HEK293 (cell line): Measurements from ENCODE around the gene ZNF292.

Source experiments
- CTCF ChIA-PET: fragments of 350-600 bp; formaldehyde crosslinking; extraction: SDS; loops from one replicate; lab custom pipeline; 2021; ENCODE audit warnings: antibody characterized with exemption; lab: Yijun Ruan, JAX
- POLR2A ChIA-PET: fragments of 300-600 bp; formaldehyde crosslinking; extraction: SDS; loops from one replicate; lab custom pipeline; 2020; ENCODE audit warnings: antibody characterized with exemption, inconsistent platforms; lab: Yijun Ruan, JAX
- H3K27ac ChIP-seq: fragments of 200-500 bp; sonication (Bioruptor generic); 2 replicates; pipeline ENCODE4 v1.5.1; 2014; ENCODE audit warnings: low read depth, low read length, control low read depth, inconsistent platforms; ENCODE audit errors: extremely low read depth
- H3K36me3 ChIP-seq, 2 experiments: fragments of 200-500 bp in 1 of 2; sonication (Bioruptor generic) in 1 of 2; 1 replicate in 1 of 2; 2 replicates in 1 of 2; pipeline ENCODE4 v1.5.1; 2014 to 2017; ENCODE audit warnings: inconsistent platforms in 2 of 2, low read length in 2 of 2; ENCODE audit not compliant: control insufficient read depth in 2 of 2, insufficient read depth in 1 of 2
- H3K4me1 ChIP-seq: fragments of 200-500 bp; sonication (Bioruptor generic); 2 replicates; pipeline ENCODE4 v1.5.1; 2014; ENCODE audit warnings: mild to moderate bottlenecking, low read length, inconsistent platforms; ENCODE audit not compliant: control insufficient read depth, insufficient read depth
- H3K4me3 ChIP-seq: 2 replicates; pipeline ENCODE4 v1.5.1; 2011; ENCODE audit warnings: low read depth, mild to moderate bottlenecking, control low read depth, low read length, moderate library complexity
- H3K9me3 ChIP-seq: fragments of 200-500 bp; sonication (Bioruptor generic); 2 replicates; pipeline ENCODE4 v1.5.1; 2014; ENCODE audit warnings: low read depth, low read length, inconsistent platforms; ENCODE audit not compliant: control insufficient read depth, insufficient read depth
- GFI1B ChIP-seq: fragments of 450-650 bp; formaldehyde crosslinking; IDR thresholded peaks from 2 replicates; pipeline ENCODE4 v1.5.1; 2016; ENCODE audit warnings: missing biosample characterization, missing genetic modification characterization
- OVOL3 ChIP-seq: fragments of 450-650 bp; formaldehyde crosslinking; IDR thresholded peaks from 2 replicates; pipeline ENCODE4 v1.5.1; 2016; ENCODE audit warnings: missing biosample characterization, missing genetic modification characterization
- SCRT1 ChIP-seq: fragments of 450-650 bp; formaldehyde crosslinking; IDR thresholded peaks from 2 replicates; pipeline ENCODE4 v1.5.1; 2016; ENCODE audit warnings: missing biosample characterization, missing genetic modification characterization, borderline replicate concordance
- WT1 ChIP-seq: fragments of 450-650 bp; formaldehyde crosslinking; IDR thresholded peaks from 2 replicates; pipeline ENCODE4 v1.5.1; 2016; ENCODE audit warnings: missing biosample characterization, missing genetic modification characterization
- ZFP41 ChIP-seq: fragments of 450-650 bp; formaldehyde crosslinking; IDR thresholded peaks from 2 replicates; pipeline ENCODE4 v1.5.1; 2016; ENCODE audit warnings: missing biosample characterization, missing genetic modification characterization, borderline replicate concordance
- ZNF155 ChIP-seq: fragments of 450-650 bp; formaldehyde crosslinking; IDR thresholded peaks from 2 replicates; pipeline ENCODE4 v1.5.1; 2016; ENCODE audit warnings: missing biosample characterization, missing genetic modification characterization
- ZNF211 ChIP-seq: fragments of 450-650 bp; formaldehyde crosslinking; IDR thresholded peaks from 2 replicates; pipeline ENCODE4 v1.5.1; 2016; ENCODE audit warnings: low read depth, missing biosample characterization, missing genetic modification characterization
- ZNF341 ChIP-seq: fragments of 450-650 bp; formaldehyde crosslinking; IDR thresholded peaks from 2 replicates; pipeline ENCODE4; 2016; ENCODE audit warnings: low read depth, missing biosample characterization, missing genetic modification characterization
- ZNF350 ChIP-seq: fragments of 450-650 bp; formaldehyde crosslinking; IDR thresholded peaks from 2 replicates; pipeline ENCODE4 v1.5.0; 2017; ENCODE audit warnings: missing biosample characterization, mild to moderate bottlenecking, missing genetic modification characterization
- ZNF623 ChIP-seq: fragments of 450-650 bp; formaldehyde crosslinking; IDR thresholded peaks from 2 replicates; pipeline ENCODE4 v1.5.1; 2016; ENCODE audit warnings: missing biosample characterization, missing genetic modification characterization
- ZNF629 ChIP-seq: fragments of 450-650 bp; formaldehyde crosslinking; IDR thresholded peaks from 2 replicates; pipeline ENCODE4 v1.5.1; 2017; ENCODE audit warnings: missing biosample characterization, missing genetic modification characterization
- ZNF664 ChIP-seq: fragments of 450-650 bp; formaldehyde crosslinking; IDR thresholded peaks from 2 replicates; pipeline ENCODE4 v1.5.1; 2016; ENCODE audit warnings: missing biosample characterization, missing genetic modification characterization
- TF ChIP-seq, protein P1 (sequence below): fragments of 450-650 bp; formaldehyde crosslinking; IDR thresholded peaks from 2 replicates; pipeline ENCODE4 v1.5.1; 2016; ENCODE audit warnings: missing biosample characterization, missing genetic modification characterization, borderline replicate concordance
- TF ChIP-seq, protein P2 (sequence below): fragments of 450-650 bp; formaldehyde crosslinking; optimal IDR thresholded peaks from 2 replicates; pipeline ENCODE3; 2016; ENCODE audit warnings: missing biosample characterization, mild to moderate bottlenecking, missing genetic modification characterization
- TF ChIP-seq, protein P3 (sequence below): fragments of 450-650 bp; formaldehyde crosslinking; IDR thresholded peaks from 2 replicates; pipeline ENCODE4 v1.5.1; 2016; ENCODE audit warnings: missing biosample characterization, missing genetic modification characterization, borderline replicate concordance
- TF ChIP-seq, protein P4 (sequence below): fragments of 450-650 bp; formaldehyde crosslinking; IDR thresholded peaks from 2 replicates; pipeline ENCODE4 v1.5.1; 2016; ENCODE audit warnings: missing biosample characterization, missing genetic modification characterization
- TF ChIP-seq, protein P5 (sequence below): fragments of 450-650 bp; formaldehyde crosslinking; IDR thresholded peaks from 2 replicates; pipeline ENCODE4 v1.5.1; 2016; ENCODE audit warnings: missing biosample characterization, missing genetic modification characterization
- TF ChIP-seq, protein P6 (sequence below): fragments of 450-650 bp; formaldehyde crosslinking; IDR thresholded peaks from 2 replicates; pipeline ENCODE4 v1.5.1; 2016; ENCODE audit warnings: missing biosample characterization, missing genetic modification characterization

ZNF292 gene

DNA sequence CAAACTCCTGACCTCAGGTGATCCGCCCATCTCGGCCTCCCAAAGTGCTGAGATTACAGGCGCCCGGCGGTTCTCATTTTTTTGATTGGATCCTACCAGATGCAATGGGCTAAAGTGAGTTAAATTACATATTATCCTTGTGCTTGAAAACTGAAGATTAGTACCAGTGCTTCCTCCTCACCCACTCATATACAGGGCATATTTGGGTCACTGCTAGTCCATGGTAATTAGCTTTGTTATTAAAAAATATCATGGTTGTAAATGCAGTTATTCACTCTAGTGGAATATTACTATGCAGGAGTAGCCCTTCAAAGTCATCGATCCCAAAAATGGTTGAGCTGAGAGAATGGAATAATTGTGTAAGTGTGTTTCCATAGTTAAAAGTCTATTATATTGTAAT lies 26.5 kb downstream of the ZNF292 start (continued):
- TF ChIP-seq, protein P1, sequence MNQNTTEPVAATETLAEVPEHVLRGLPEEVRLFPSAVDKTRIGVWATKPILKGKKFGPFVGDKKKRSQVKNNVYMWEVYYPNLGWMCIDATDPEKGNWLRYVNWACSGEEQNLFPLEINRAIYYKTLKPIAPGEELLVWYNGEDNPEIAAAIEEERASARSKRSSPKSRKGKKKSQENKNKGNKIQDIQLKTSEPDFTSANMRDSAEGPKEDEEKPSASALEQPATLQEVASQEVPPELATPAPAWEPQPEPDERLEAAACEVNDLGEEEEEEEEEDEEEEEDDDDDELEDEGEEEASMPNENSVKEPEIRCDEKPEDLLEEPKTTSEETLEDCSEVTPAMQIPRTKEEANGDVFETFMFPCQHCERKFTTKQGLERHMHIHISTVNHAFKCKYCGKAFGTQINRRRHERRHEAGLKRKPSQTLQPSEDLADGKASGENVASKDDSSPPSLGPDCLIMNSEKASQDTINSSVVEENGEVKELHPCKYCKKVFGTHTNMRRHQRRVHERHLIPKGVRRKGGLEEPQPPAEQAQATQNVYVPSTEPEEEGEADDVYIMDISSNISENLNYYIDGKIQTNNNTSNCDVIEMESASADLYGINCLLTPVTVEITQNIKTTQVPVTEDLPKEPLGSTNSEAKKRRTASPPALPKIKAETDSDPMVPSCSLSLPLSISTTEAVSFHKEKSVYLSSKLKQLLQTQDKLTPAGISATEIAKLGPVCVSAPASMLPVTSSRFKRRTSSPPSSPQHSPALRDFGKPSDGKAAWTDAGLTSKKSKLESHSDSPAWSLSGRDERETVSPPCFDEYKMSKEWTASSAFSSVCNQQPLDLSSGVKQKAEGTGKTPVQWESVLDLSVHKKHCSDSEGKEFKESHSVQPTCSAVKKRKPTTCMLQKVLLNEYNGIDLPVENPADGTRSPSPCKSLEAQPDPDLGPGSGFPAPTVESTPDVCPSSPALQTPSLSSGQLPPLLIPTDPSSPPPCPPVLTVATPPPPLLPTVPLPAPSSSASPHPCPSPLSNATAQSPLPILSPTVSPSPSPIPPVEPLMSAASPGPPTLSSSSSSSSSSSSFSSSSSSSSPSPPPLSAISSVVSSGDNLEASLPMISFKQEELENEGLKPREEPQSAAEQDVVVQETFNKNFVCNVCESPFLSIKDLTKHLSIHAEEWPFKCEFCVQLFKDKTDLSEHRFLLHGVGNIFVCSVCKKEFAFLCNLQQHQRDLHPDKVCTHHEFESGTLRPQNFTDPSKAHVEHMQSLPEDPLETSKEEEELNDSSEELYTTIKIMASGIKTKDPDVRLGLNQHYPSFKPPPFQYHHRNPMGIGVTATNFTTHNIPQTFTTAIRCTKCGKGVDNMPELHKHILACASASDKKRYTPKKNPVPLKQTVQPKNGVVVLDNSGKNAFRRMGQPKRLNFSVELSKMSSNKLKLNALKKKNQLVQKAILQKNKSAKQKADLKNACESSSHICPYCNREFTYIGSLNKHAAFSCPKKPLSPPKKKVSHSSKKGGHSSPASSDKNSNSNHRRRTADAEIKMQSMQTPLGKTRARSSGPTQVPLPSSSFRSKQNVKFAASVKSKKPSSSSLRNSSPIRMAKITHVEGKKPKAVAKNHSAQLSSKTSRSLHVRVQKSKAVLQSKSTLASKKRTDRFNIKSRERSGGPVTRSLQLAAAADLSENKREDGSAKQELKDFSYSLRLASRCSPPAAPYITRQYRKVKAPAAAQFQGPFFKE (tag by site-specific recombination) = no peak
- TF ChIP-seq, protein P2, sequence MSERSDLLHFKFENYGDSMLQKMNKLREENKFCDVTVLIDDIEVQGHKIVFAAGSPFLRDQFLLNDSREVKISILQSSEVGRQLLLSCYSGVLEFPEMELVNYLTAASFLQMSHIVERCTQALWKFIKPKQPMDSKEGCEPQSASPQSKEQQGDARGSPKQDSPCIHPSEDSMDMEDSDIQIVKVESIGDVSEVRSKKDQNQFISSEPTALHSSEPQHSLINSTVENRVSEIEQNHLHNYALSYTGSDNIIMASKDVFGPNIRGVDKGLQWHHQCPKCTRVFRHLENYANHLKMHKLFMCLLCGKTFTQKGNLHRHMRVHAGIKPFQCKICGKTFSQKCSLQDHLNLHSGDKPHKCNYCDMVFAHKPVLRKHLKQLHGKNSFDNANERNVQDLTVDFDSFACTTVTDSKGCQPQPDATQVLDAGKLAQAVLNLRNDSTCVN (tag by site-specific recombination) = no peak
- no peak for TF ChIP-seq OVOL3 (tag by site-specific recombination)
- TF ChIP-seq WT1 (tag by site-specific recombination) = no peak
- TF ChIP-seq, protein P3, sequence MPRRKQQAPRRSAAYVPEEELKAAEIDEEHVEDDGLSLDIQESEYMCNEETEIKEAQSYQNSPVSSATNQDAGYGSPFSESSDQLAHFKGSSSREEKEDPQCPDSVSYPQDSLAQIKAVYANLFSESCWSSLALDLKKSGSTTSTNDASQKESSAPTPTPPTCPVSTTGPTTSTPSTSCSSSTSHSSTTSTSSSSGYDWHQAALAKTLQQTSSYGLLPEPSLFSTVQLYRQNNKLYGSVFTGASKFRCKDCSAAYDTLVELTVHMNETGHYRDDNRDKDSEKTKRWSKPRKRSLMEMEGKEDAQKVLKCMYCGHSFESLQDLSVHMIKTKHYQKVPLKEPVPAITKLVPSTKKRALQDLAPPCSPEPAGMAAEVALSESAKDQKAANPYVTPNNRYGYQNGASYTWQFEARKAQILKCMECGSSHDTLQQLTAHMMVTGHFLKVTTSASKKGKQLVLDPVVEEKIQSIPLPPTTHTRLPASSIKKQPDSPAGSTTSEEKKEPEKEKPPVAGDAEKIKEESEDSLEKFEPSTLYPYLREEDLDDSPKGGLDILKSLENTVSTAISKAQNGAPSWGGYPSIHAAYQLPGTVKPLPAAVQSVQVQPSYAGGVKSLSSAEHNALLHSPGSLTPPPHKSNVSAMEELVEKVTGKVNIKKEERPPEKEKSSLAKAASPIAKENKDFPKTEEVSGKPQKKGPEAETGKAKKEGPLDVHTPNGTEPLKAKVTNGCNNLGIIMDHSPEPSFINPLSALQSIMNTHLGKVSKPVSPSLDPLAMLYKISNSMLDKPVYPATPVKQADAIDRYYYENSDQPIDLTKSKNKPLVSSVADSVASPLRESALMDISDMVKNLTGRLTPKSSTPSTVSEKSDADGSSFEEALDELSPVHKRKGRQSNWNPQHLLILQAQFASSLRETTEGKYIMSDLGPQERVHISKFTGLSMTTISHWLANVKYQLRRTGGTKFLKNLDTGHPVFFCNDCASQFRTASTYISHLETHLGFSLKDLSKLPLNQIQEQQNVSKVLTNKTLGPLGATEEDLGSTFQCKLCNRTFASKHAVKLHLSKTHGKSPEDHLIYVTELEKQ (tag by site-specific recombination) = no peak
- TF ChIP-seq, protein P4, sequence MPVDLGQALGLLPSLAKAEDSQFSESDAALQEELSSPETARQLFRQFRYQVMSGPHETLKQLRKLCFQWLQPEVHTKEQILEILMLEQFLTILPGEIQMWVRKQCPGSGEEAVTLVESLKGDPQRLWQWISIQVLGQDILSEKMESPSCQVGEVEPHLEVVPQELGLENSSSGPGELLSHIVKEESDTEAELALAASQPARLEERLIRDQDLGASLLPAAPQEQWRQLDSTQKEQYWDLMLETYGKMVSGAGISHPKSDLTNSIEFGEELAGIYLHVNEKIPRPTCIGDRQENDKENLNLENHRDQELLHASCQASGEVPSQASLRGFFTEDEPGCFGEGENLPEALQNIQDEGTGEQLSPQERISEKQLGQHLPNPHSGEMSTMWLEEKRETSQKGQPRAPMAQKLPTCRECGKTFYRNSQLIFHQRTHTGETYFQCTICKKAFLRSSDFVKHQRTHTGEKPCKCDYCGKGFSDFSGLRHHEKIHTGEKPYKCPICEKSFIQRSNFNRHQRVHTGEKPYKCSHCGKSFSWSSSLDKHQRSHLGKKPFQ (tag by site-specific recombination) = no peak
- no peak for TF ChIP-seq ZNF623 (tag by site-specific recombination)
- TF ChIP-seq ZFP41 (tag by site-specific recombination) = no peak
- no peak for TF ChIP-seq ZNF155
- TF ChIP-seq ZNF211 (tag by site-specific recombination) = no peak
- TF ChIP-seq, all 188 proteins: peak for 0

DNA sequence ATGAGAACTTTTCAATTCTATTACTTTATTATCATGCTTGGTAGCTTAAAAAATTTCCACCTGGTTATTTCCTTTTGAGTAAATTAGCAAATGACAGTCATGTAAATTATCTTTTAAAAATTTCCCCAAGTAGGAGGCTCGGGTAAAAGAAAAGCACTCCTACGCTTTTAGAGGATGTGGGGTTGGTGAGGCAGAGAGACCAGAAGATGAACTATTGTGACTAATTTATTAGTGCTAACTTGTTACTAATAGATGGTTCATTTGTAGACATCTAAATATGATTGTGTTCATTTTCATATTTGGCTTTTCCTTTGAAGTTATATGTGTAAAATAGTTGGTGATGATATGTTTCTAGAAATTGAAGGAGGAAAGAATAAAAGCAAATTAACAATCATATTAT lies 27.0 kb downstream of the ZNF292 start:
- TF ChIP-seq, protein P5, sequence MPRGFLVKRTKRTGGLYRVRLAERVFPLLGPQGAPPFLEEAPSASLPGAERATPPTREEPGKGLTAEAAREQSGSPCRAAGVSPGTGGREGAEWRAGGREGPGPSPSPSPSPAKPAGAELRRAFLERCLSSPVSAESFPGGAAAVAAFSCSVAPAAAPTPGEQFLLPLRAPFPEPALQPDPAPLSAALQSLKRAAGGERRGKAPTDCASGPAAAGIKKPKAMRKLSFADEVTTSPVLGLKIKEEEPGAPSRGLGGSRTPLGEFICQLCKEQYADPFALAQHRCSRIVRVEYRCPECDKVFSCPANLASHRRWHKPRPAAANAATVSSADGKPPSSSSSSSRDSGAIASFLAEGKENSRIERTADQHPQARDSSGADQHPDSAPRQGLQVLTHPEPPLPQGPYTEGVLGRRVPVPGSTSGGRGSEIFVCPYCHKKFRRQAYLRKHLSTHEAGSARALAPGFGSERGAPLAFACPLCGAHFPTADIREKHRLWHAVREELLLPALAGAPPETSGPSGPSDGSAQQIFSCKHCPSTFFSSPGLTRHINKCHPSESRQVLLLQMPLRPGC (tag by site-specific recombination) = no peak
- TF ChIP-seq ZNF155 (no peak), SCRT1 (tag by site-specific recombination) (no peak), ZNF664 (tag by site-specific recombination) (no peak), ZNF341 (tag by site-specific recombination) (no peak), ZNF629 (tag by site-specific recombination) (no peak), GFI1B (tag by site-specific recombination) (no peak), ZNF350 (tag by site-specific recombination) (no peak)
- TF ChIP-seq, protein P6, sequence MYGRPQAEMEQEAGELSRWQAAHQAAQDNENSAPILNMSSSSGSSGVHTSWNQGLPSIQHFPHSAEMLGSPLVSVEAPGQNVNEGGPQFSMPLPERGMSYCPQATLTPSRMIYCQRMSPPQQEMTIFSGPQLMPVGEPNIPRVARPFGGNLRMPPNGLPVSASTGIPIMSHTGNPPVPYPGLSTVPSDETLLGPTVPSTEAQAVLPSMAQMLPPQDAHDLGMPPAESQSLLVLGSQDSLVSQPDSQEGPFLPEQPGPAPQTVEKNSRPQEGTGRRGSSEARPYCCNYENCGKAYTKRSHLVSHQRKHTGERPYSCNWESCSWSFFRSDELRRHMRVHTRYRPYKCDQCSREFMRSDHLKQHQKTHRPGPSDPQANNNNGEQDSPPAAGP (tag by site-specific recombination) = no peak
- H3K4me1 ChIP-seq = peaks cover 3% of the 10 kb centered on the region; the same call in 1 of the 2 replicates
- H3K27ac ChIP-seq = no peak overlapping the region
- peaks cover 0 to 5% of the 10 kb centered on the region in 2 experiments; a peak in 2 of 3 replicates for H3K36me3 ChIP-seq
- no peak overlapping the region for H3K4me3 ChIP-seq
- H3K9me3 ChIP-seq = no peaks in the 10 kb centered on the region
- ChIA-PET POLR2A (no interaction called here), CTCF (no interaction called here)
